OCI-LY7 (cell line): ENCODE results near the gene RAPH1.

Experiments used
- EZH2phosphoT487 ChIP-seq: fragments of 200-600 bp; sonication (generic); IDR thresholded peaks from 2 replicates; pipeline ENCODE4 v1.6.1; 2018; ENCODE audit warnings: low read depth, borderline replicate concordance, mild to moderate bottlenecking, mixed run types, antibody characterized with exemption, low read length, moderate library complexity, mixed read lengths
- TF ChIP-seq, protein P1 (sequence below): fragments of 200-600 bp; sonication (generic); conservative IDR thresholded peaks from 2 replicates; pipeline ENCODE4 v1.5.1; 2014; ENCODE audit warnings: mild to moderate bottlenecking, antibody characterized with exemption, low read length, moderate library complexity, mixed read lengths

DNA sequence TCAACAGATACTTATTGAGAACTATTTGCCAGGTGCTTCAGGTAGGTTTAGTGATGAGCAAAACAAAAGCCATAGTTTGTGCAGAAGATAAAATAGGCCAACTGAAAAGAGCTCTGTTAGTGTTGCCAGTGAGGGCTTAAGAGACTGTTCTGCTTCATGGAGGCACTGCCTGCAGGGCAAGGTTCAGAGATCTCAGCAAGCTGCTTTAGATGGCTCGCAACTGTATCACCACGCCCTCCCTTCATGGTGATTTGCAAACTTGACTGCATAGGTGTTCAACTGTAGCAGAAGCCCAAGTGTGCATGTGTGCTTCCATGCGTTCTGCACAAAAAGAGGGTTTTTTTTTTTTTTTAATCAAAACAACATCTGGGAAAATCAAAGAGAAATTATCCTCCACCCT, 84.5 kb downstream of the RAPH1 start:
- TF ChIP-seq, protein P1, sequence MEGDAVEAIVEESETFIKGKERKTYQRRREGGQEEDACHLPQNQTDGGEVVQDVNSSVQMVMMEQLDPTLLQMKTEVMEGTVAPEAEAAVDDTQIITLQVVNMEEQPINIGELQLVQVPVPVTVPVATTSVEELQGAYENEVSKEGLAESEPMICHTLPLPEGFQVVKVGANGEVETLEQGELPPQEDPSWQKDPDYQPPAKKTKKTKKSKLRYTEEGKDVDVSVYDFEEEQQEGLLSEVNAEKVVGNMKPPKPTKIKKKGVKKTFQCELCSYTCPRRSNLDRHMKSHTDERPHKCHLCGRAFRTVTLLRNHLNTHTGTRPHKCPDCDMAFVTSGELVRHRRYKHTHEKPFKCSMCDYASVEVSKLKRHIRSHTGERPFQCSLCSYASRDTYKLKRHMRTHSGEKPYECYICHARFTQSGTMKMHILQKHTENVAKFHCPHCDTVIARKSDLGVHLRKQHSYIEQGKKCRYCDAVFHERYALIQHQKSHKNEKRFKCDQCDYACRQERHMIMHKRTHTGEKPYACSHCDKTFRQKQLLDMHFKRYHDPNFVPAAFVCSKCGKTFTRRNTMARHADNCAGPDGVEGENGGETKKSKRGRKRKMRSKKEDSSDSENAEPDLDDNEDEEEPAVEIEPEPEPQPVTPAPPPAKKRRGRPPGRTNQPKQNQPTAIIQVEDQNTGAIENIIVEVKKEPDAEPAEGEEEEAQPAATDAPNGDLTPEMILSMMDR: no peak
- no peak for TF ChIP-seq EZH2phosphoT487
